ENCODE data around the gene CATSPER1.

The CATSPER1 gene

DNA sequence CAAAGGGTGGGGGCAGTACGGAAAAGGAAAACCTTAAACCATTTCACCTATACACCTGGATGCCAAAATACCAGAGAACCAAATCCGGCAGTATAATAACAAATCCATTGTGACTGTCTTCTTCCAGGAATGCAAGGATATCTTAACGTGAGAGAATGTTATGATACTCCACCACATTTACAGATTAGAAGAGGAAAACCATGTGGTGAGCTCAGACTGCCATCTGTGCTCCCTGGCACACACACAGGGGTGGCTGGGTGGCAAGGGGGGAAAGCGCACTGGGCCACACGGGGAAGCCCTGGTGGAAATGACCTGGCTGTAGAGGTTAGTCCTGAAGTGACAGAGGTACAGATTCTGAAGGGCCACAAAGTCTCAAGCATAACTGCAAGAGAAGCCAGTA is 34.2 kb downstream of the CATSPER1 start:
- DNase-seq, result no peak

DNA sequence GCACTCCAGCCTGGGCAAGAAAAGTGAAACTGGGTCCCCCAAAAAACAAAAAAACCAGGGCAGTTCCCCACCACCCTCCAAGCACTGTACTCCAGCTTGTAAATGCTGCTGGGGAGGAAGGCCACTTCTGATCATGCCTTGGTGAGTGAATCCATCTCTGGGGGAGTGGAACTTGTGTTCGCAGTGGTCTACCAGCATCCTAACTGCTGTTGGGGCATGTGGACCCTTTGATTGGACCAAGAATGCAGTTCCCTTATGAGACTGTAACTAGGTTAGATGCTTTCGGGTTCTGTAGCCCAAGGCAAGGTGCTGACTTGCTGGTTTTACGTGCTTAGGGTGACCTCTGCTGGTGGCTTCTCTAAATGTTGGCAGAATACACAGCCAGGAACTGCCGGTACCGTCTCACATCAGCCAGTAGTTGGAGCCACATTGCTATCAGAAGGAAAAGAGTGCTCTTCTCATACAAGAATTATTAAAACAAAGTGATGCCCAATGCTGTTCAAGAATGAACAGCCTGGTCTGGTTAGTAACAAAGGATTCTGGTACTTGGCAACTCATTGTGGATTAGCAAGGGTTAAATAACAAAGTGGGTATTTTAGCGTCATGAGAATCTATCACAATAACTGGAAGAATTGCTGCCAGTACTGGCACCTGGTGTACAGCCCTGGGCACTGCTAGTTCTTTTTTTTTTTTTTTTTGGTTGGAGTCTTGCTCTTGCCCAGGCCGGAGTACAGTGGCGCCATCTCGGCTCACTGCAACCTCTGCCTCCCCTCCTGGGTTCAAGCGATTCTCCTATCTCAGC is 37.3 kb downstream of the CATSPER1 start:
- DNase-seq, result peak; percentile 92 to 93

DNA sequence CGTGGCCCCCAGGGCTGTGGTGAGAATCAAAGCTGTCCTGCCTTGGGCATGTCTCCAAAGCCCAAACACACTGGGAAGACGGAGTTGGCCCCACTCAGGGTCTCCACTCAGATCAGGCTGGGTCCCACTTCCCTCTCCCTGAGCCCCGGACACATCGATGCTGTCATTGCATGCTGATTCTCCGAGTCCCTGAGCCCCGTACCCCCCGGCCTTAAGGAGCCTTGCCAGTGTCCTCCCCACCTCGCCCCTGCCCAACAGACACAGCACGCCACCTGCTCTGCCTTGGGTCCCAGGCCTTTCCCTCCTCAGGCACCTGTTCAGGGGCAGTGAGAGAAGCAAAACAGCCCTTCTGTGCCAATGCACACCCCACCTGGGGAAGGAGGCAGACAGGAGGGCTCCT is 38.9 kb downstream of the CATSPER1 start:
- DNase-seq, result no peak

DNA sequence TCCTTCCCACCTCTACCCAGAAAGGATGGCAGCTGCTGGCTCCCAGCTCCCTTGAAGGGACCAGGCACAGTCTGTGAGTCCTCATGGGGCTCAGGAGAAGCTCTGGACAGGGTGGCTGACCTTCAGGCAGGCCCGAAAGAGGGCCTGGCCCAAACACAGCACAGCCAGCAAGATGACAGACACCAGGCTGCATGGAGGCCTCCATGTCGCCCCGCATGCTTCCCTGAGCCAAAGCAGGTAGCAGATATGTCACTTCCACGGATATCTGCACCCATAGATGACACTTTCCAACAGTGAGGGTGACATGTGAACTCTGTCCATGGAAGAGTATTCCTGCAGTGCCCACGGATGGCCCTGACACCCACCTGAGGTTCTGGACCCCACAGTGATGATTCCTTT is 42.7 kb downstream of the CATSPER1 start:
- no peak for DNase-seq

DNA sequence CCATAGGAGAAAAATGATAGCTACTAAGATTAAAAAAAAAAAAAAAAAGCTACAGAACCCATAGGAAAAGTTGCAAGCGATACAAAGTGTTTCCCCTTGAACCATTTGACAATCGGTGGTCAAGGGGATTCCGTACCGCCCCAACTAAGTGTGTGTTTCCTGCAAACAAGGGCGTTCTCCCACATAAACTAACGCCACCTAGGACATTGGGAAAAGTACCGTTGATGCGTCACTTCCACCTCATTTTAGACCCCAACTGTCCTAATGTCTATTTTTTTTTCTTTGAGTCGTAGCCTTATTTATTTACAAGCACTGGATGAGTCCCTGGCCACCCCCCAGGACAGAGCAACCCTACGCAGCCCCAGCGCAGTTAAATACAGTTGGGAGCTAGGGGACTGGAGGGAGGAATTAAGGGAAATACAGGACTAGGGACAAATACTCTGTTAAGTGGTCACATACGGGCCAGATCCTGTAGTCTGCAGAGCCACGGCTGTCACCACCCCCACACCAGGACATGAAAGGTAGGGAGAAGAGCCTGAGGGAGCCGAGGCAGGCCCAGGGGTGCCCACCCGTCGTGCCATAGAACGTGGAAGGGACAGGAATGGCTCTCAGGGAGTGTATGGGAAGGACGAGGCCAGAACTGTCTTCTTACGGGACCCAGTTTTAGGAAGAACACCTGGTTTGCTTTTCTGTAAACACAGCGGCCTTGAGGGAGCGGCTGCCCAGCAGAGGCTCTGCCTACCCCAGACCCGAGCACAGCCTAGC is 43.3 kb downstream of the CATSPER1 start:
- DNase-seq, result no peak

DNA sequence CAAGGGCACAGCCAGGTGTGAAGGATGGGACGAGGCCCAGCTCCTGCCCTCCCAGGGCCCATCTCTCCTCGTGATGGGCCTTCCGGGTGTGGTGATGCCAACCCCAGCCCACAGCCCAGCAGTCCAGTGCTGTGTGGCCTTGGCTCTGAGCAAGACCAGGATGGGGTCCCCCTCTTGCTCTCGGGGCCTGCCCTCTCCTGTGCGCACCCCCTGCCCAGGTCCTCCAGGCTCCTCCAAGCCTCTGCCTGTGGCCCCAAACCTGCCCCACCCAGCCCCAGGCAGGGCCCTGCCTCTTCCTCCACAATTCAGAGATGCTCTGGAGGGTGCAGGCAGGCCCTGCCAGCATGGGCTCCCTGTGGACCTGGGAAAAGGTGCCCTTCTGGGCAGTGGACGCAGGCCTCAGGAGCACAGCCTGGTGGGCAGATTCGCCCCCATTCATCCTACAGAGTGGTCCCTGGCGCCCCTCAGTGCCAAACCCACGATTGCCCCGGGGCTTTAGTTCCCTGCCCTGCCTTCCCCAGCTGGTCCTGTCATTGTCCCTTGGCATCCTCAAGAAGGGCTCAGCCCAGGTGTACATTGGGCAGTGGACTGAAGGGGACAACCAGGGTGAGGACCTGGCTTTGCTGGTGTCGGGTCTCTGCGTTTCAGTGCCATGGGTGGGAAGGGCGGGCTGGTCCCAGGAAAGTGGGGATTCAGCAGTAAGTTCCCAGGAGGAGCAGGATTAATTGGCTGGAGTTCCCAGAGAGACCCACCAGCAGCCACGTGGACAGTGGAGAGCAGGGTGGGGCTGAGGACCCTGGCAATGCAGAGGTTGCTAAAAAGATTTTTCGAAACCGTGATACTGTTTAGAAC is 44.1 kb downstream of the CATSPER1 start:
- no peak for DNase-seq

DNA sequence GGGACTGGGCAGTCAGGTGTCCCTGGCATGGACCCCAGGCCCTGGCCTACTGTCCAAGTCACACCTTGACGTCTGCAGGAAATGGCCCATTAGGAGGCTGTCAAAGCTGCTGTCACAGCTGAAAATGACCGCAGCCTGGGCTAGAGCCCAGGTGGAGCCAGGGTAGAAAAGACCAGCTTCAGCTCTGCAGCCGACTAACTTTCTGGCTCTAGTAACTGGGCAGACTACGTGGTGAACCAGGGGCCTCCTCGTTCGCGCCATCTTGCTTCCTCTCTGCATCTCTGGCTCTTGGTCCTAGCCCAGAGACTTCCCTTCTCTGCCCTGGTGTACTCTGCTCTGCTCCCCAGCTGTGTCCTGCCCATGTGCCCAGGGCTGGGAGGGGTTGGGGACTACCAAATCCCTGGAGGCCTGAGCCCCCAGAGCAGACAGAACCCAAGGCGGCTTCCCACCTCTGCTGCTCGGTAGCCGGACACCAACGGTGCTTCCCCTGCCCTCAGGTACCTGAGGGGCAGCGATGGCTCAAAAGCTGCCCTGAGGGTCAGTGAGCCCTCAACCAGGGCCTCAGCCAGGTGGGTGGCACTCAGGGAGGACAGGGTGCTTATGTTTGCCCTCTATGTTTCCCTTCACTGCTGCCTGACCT is 45.1 kb downstream of the CATSPER1 start:
- DNase-seq, result no peak

DNA sequence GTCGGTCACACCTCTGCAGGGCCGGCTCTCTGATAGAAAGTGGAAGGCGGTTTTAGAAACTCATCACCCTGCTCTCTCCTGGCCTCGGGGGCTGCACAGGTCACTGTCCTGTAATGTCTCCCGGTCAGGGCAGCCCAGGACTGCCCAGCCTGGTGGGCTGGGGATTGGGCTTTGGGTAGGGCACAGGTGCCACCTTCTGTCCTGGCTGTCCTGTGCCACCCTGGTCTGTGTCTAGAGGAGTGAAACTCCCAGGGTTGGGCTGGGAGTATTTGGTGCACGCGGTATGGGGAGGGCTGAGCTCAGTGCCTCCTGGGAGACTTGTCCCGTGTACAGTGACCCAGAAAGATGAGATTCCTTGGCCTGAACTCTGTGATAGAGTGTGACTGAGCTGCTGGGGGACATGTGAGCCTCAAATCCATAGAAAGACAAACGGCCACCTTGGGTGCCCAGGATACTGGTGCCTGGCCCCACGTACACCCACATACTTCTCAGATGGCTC is 47.0 kb downstream of the CATSPER1 start:
- no peak for DNase-seq

DNA sequence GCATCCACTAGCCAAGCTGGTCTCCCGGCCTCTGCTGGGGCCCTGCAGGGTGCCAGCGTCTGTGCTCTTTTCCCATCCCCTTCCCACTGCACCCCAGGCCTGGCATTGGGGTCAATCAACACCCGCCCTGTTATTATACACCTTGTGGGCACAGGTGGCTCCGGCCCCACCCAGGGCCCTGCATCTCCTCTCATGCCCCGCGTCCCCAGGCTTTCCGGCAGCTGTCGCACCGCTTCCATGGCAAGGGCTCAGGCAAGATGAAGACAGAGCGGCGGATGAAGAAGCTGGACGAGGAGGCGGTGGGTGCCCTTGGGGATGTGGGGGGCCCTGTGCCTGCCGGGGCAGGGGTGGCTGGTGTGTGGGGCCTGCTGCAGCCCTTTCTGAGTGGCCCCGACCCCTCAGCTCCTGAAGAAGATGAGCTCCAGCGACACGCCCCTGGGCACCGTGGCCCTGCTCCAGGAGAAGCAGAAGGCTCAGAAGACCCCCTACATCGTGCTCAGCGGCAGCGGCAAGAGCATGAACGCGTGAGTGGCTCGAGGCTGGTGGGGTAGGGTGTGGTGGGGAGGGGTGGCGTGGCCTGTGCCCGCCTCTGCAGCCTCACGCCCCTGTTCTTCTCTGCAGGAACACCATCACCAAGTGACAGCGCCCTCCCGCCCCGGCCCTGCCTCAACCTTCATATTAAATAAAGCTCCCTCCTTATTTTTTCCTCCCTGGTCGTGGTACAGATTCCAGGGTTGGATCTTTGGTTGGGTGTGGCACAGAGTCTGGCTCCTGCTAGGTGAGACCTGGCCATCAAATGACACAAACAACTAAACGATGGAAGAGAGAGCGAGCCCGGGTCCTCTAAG is 47.7 kb downstream of the CATSPER1 start:
- DNase-seq, result no peak

DNA sequence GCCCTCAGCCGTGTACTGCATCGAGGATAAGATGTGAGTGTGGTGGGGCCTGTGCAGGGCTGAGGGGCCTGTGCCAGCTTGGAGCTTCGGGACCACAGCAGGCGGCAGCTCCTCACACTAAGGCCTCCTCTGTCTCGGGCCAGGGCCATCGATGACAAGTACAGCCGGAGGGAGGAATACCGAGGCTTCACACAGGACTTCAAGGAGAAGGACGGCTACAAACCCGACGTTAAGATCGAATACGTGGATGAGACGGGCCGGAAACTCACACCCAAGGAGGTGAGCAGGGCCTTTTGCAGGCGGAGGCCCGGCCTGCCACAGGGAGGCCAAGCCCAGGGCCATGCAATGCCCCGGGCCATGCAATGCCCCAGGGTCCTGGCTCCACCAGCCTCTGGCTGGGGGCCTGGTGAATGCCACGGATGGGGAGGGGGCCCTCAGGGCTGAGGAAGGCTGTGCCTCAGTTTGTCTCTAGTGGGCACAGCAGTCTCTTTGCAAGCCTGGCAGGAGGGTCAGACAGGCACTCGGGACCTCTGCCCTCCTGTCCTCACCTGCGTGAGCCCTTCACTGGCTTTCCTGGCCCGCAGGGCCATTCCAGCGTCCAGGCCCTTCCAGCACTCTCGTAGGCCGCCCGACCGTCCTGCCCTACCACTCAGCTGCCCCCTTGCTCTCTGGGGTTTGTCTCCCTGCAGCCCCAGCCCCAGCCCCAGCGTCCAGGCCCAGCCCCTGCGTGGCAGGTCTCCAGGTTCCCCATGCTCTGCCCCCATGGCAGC is 48.5 kb downstream of the CATSPER1 start:
- no peak for DNase-seq

DNA sequence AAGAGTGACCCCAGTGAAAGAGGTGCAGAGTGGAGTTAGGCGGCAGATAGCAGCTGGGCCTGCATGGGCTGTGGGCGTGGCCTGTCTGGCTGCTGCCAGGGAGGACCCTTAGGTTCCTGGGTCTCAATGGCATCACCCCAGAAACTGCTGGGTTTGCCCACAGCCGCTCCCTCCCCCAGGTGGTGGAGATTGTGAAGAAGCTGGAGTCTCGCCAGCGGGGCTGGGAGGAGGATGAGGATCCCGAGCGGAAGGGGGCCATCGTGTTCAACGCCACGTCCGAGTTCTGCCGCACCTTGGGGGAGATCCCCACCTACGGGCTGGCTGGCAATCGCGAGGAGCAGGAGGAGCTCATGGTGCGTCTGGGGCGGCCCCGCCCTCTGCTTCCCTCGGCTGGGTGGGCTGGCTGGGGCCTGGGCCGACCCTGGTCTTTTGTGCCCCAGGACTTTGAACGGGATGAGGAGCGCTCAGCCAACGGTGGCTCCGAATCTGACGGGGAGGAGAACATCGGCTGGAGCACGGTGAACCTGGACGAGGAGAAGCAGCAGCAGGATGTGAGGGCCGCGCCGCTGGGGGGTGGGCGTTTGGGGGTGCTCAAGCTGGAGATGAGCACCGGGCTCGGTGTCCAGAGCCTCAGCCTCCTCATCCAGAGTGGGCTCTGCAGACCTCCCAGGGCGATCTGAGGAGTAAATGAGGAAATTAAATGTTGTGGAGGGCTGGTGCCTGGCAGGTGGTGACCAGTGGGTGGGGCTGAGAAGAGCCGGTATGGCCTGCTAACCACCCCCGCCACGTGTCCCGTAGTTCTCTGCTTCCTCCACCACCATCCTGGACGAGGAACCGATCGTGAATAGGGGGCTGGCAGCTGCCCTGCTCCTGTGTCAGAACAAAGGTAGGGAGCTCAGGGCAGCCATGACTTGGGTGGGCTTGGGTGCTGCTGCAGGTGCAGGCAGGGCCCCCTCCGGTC is 49.8 kb downstream of the CATSPER1 start:
- no peak for DNase-seq

DNA sequence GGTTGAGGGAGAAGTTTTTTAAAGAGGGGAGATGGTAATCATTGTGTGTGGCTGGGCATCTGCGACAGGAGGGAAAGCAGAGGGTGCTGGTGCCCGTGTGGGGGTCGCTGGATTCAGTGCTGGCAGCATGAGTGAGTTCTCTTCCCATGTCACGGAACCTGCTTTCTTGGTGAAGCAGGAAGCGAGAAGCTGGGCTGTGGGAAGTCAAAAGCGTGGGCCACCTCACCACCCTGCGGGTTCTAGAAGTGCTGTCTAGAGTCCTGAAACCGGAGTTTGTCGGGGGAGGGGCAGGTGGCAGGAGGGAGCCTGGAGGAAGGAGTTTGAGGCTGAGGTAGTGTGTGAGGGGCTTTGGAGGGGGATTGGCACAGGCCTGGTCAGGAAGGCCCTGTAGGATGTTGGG is 50.5 kb downstream of the CATSPER1 start:
- DNase-seq, result no peak

DNA sequence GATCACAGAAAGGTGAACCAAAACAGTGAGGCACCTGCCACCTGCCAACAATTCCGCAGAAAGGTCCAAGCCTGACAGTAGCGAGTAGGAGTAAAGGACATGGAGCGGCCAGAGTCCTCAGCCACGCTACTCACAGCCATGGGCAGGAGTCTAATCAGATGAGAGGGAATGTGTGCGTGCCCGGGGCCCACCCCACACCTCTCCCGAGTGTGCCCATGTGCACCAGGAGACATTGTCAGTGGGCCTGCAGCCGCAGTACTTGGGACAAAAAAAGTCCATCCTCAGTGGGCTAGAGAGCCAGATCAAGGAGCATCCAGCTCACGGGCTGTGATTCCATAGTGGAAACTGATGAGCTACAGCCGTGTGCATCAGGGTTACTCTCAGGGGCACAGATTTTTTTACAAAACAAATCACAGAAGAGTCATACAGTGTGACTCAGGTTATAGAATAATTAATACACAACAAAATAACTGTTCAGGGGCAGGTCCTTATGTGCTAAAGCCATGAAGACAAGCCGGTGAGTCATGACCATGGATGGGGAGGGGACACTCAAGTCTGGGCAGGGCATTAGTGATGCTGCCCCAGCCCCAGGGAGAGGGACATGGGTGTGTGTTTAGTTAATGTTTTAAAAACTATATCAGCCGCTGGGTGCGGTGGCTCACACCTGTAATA is 52.7 kb downstream of the CATSPER1 start:
- no peak for DNase-seq

DNA sequence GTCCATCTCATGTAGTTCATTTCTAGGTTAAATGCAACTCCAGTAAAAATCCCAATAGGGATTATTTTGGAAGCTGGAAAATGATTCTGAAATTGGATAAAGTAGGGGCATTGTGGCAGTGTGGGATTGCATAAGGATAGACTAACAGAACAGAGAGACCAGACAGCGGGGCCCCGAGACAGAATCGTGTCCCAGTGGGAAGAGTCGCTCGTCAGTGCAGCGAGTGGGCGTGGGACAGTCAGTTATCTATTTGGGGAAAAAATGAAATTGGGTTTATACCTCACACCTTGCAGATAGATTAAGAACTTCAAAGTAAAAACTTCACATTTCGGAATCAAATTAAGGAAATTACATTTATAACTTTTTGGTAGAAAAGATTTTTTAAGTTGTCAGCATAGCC is 54.2 kb downstream of the CATSPER1 start:
- DNase-seq, result no peak

DNA sequence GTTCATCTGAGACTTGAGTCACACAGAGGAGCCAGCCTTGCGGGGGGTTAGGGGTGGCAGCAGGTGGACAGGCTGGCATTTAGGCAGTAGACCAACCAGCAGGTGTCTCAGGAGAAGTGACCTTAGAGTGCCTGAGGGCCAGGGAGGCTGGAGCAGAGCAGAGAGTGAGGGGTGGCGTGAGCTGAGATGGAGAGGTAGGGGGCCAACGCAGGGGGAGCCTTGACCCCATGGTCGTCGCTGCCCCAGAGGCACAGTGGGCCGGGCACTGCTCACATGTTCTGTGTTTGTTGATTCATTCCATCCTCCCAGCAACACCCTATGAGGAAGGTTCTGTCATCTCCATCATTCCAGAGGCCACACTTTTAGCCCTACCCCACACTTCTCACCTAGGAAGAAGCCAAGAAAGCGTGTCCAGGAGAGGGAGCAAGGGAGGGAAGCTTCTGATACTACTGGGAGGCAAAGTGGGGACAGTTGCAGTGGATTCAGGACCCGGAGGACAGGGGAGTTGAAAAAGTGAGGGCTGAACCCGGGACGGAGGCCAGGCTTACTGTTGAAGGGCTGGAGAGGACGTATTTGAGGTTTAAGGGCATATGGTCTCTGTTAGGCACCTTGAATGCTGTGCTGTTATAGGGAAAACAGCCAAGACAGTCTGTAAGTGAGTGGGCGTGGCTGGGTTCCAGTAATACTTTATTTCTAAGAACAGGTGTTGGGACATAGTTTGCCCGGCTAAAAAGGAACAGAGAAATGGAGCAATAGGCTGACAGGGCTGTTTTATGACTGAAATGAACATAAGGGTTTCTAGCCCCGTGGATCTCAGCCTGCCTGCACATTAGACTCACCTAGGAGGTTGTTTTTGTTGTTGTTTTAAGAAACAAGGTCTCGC is 57.4 kb downstream of the CATSPER1 start:
- DNase-seq, result no peak

DNA sequence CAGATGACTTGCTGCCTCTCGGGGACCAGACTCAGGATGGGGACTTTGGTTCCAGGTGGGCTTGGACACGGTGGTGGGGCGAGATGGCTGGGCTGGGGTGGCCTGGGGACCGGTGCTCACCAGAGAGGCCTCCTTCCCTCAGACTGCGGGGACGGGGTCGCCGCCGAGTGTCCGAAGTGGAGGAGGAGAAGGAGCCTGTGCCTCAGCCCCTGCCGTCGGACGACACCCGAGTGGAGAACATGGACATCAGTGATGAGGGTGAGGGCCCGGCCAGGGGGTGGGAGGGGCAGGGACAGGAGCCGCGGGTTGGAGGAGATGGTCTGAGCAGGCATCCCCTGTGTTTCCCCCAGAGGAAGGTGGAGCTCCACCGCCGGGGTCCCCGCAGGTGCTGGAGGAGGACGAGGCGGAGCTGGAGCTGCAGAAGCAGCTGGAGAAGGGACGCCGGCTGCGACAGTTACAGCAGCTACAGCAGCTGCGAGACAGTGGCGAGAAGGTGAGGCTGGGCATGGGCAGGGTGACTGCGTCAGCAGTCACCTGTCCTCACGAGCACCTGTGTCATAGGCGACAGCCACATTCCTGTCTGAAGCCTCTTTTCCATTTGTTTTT is 58.8 kb downstream of the CATSPER1 start:
- no peak for DNase-seq
